HUDEP-2 (cell line): ENCODE measurements around the gene TMEM30A.
A peak's percentile ranks its signal among the peaks of the same experiment; 100 is the strongest.

Source experiments
- DNase-seq, 76 experiments: peaks; one replicate each; lab custom pipeline; 2025; ENCODE audit not compliant: unreplicated experiment in 76 of 76; lab: John Stamatoyannopoulos, UW

Gene TMEM30A

DNA sequence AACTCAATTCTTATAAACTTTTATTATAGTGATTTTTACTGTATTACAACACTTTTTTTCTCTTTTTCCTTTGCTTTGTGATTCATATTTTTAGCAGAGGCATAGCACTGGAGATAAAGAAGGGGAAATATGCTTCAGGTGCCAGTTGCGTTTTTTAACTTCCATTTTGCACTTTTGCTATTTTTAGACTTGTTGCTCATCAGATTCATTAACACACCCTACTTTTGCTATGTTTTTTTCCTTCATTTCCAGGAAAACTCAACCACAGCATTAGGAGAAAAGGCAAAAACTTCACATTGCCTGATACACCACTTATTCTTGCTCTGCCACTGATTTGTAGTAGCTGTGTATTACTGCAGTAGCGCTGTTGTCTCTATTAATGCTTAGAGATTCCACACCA lies 8.0 kb upstream of the TMEM30A start:
- no peak for DNase-seq

DNA sequence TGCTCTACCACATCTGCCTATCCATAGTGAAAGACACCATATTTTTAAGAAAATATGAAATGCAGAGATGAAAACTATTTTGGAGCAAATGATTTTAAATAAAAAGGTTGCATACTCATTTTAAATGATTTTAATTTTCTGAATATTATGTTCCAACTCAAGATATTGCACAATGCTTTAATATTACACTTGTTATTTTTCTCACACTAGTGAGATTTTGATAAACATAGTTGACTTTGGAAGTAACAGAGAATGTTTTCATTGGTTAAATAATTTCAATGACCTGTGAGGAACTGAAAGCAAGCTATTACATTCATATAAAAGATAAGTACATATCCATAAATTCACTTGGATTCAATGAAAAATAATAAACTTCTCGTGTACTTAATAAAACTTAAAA lies 7.2 kb upstream of the TMEM30A start:
- no peak for DNase-seq

DNA sequence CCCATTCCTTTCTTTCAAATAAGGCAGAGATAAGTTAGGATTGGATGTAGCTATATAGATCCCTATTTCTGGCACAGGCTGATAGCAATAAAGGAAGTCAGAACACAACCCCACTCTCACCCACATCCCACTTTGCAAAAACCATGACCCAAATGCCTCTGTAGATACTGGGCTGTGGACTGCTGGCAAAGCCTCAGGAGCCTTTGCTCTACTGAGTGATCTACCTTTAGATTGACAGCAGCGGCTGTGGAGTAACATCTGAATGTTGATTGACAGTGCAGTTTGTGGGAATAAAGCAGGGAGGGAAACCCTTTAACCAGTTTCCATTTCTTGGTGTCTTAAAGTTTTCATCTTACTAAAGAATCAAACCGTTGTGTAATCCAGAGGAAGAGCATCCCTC lies 6.7 kb upstream of the TMEM30A start:
- no peak for DNase-seq

DNA sequence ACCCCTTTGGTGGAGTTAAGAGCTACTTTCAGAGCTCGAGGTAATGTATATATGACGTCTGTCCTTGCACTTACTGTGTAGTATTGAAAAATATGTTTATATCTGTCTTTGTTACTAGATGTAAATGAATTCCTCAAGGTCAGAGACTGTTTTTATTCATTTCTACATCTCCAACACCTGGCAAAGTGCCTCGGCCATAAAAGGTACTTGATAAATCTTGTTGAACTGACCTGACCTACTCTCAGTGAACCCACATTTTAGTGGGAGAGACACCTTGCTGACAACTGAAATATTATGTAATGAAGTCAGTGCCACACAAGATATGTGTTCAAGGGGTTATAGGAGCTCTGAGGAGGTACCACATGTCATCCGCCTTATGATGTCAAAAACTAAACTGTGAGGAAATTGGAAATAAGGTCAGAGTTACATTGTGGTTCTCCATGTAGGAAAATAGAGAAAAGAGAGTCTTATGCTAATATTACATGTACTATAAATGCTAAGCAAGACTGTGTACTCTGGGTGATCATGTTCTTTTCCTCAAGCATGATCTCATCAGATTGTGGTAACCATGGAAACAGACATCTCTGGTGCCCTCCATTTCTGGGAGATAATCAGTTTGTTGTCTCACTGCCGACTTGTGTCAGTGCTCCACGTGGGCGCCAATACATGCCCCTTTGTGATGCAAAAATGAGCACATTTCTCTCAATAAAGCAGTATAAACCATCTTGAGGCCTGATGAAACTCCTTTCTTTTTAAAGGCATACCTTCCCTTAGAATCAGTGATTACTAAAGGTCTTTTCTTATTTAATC lies 5.7 kb upstream of the TMEM30A start:
- no peak for DNase-seq

DNA sequence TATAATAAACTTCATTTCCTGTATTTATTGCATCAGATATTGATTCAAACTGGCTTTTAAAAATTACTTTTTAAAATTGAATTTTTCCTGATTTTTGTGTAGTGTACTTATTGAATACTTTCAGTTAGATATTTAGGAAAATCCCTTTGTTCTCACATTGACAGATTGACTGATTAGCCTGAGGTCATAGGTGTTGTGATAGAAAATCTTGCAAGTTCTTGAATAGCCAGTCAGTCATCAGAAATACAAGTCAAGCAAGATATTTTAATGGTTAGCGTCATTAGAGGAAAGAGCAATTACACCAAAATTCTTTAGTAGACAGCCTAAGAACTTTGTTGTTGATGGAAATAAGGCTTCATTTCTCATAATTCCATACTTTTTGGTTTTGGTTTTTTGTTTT lies 3.4 kb upstream of the TMEM30A start:
- DNase-seq = no peak

DNA sequence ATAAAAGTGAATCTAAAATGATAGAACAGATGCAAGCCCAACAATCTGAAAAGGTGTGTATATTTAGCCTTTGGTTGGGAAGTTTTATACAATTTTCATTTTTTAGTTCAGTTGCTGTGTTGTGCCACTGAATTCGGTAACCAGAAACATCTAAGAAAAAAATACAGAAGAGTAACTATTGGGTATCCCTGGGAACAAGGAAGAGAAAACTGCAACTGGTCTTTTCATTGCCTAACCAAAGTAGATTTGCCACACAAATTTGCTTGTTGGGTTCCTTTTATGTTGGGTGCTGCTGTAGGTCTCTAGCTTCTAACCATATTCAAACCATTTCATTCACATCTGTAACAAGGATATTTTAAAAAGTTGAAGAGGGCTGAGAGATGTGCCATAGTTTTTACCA lies 2.8 kb upstream of the TMEM30A start:
- DNase-seq = no peak

DNA sequence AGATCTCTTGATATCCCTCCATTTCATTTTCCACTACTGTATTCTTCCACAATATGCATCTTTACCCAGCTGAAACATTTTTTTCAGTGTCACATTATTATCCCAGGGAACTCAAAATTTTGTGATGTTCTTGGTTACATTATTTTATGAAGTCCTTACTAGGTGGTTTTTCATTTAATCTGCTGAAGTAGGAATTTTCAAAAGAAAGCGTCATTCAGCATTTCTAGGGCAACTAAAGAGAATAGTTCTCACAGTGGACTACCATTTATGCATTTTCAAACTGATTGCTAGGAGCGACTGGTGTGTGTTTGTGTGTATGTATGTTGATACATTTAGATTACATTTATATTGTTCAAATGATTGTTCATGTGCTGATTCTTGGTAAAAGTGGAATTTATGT lies 2.4 kb upstream of the TMEM30A start:
- DNase-seq = no peak

DNA sequence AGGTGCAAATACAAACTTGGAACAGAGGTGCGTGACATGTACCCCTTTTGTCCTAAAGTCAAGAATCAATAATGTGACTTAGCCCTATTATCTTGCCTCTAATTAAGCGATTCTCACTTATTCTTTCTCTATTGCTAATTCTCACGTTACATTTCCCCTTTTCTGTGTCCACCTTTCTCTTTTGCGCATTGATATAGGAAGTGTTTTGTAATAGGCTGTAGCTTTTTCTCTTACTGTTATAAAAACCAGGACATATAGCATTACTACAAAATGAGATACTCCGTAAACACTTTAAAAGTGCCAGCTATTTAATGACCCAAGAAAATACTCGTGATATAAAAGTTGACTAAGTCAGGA lies 669 bp upstream of the TMEM30A start:
- peak in 1 of 76 experiments; percentile 50 for DNase-seq

DNA sequence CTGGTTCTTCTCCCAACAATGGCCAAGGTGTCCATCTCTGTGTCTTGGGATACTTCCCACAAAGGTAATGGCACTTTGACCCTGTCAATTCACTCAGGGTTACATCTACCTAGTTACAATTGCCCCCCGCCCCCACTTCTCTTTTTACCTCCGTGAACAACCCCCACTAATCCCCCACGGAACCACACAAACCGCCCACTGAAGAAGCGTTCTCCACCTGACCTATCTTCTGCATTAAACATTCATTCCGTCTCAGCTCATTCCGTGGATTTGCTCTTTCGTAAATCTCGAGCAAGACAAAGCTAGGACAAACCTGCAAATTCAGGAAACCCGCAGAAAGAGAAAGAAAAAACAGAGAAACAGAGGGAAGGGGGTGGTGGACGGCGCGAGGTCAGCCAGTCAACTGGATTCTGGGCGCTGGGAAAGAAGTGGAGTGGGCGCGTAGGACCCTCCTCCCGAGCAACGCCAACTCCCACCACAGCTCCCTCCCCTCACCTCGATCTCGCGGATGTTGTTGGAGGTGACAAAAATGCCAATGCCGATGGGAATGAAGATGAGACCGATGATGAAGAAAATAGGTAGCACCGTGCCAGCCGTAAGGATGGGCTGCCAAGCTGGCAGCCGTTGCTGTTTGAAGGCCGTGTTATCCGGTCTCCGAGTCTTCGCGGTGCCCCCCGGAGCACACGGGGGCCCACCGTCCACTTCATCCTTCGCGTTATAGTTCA lies 523 bp downstream of the TMEM30A start:
- DNase-seq = peak in 8 of 76 experiments; percentile 3 to 48 (median 40)

DNA sequence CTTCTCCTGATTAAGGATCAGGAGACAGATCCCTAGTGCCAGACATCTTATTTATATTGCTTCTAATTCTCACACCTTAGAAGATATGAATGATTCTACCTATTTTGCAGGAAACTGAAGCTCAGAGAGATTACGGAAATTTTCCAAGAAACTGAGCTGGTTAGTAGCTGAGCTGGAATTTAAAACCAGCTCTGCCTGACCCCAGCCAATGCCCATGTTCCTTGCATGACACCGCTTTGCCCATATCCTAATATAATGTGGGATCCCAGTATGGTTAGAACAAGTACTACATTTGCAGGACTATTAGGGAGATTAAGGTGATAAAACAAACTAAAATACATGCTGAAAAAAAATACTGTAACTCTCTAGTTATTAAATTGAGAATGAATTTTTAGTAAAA lies 1.9 kb downstream of the TMEM30A start:
- DNase-seq = no peak

DNA sequence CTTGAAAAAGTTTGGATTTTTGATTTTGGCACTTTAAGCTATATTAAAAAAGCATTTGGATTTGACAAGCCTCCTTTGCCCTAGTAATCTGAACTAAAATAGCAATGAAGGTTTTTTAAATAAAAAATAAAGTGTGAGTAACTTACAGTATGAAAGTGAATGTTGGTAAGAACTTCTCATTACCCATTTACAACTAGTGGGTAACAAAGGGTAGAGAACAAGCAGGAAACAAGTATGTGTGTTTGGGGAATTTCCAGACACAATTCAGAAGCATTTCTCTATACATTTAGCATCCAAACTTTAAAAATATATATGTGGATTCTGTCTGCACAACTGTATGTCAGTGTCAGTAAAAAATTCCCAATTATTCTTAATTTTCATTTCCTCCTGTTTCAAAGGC lies 2.9 kb downstream of the TMEM30A start:
- no peak for DNase-seq

DNA sequence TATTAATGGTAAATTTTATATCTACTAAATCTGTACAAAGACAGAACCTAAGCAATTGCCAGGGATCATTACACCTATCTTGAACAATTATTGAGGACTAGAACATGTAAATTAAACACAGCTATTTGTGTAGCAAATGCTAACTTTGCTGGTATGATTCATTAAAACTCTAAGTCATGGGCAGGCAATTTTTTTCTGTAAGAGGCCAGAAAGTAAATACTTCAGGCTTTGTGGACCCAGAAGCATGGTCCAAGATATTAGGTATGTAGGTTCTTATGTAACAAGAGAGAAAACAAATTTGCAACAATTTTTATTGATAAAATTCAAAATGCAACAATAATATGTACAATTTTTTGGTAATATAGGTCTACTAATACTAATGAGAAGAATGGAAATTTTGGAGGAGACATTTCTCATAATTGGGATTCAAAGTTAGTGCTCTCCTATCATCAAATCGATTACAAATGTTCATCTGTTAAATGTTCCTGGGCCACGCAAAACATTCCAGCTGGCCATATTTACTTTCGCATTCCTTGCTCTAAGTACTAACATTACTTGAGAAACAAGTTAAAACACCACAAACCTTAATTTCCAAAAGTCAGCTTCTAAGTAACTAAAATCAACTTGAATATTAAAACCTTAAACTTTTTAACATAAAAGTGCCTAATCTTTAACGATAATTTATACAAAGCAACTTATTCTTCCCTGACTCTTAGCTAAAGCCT lies 4.3 kb downstream of the TMEM30A start:
- no peak for DNase-seq

DNA sequence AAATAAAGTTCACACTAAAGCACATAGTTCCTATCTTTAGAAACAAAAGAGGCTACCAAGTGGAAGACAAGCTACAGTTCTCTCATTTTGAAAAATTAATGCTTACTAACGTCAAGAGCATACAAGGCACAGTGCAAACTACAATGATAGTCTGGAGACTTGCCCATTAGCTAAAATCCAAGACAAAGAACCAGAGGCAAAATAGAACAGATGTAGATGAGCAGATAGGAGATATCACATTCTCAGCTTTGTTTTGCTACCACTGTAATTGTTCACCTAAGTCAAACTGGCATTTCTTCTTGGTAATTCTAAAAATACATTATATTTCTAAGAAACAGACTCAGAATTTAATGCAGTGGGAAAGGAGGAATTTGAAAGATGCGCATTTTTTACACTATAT lies 5.2 kb downstream of the TMEM30A start:
- peak in 21 of 76 experiments; percentile 10 to 58 (median 34) for DNase-seq

DNA sequence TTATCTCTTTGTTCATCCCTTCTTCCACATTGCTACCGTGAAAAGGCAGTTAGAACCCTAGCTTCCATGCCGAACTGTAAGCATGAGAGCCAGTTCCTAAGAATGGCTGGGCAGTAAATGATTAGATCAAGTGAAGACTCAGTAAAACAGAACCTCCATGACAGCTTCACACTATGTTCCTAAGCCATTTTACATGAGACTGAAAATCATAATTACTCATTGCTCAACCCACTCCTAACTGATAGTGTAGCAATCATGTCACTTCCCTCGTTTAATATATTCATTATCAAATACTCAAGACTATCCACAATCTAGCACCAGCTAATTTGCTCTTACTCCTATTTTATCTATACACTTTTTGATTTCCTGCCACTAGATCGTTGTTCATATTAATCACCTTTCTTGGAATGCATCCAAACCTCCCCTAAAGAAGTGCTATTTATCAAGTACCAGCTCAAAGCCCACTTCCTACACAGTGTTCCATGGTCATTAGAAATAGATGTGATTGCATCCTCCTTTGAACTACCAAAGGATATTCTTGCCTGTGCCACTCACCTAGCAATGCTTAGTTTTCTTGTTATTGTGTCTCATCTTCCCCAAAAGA lies 6.0 kb downstream of the TMEM30A start:
- DNase-seq = peak in 3 of 76 experiments; percentile 9 to 24 (median 23)

DNA sequence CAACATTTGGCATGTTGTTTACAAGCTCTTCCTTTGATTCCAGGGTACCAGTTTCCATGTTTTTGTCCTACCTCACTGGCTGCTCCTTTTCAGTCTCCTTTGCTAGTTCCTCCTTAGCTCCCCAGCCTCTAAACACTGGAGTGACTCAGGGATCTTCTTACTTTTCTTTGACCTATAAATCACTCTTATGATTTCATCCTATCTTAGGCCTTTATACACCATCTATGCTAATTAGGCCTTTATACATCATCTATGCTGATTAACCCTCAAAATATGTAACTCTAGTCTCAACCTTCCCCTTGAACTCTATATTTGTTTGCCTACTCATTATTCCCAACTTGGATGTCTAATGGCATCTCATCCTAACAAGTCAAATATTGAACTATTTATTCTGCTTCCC lies 9.5 kb downstream of the TMEM30A start:
- no peak for DNase-seq

DNA sequence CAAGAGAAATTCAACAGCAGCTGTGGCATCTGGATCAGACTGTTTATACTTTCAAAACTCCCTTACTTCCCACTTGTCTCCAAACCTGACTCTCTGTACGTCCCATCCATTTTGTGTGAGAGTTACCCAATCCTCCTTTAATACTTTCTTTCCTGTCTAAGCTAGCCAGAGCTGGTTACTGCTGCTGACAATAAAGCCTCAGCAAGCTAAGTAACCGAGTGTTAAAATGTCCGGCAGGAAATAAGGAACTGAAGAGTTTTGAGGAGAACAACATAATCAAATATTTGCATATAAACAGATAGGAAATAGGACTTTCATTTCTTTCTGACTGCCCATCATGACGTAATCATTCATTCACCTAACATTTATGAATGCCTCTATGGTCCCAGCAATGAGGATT lies 11.6 kb downstream of the TMEM30A start:
- no peak for DNase-seq

DNA sequence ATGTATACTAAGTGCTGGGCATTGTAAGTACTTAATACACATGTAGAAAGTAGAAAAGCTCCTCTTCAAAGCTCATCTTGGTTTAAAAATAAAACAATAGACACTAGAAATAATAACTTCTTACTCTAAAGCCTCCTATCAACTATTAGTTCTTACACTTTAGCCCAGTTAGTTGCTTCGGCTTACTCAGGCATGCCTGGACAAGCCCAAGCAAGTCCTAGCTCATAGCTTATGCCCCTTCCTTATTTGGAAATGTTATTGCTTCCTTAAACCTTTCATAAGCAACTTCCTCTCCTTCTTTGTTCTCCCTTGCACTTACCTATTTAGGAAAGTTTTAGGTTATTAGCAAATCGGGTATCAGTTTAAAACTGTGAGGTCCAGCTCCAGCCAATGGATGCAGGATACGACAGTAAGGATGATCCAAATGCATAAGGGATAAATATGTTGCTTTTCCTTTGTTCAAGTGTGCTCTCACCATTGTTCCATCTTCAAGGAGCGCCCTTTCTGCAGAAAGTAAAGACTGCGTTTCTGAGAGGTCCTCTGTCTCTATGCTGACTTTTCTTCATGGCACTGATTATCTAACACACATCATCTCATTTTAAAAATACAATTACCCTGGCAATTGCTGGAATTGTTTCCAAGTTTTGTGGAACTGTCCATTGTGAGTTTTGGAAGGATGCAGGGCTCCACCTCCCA lies 12.3 kb downstream of the TMEM30A start:
- no peak for DNase-seq

DNA sequence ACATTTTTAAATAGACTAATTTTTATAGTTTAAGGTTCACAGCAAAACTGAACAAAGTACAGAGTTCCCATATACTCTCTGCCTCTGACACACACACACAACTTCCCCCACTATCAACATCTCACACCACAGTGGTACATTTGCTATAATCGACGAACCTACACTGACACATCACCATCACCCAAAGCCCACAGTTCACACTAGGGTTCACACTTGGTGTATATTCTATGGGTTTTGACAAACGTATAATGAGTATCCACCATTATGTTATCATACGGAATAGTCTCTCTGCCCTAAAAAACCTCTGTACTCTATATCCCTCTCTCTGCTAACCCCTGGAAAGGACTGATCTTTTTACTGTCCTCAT lies 15.6 kb downstream of the TMEM30A start:
- DNase-seq = no peak

DNA sequence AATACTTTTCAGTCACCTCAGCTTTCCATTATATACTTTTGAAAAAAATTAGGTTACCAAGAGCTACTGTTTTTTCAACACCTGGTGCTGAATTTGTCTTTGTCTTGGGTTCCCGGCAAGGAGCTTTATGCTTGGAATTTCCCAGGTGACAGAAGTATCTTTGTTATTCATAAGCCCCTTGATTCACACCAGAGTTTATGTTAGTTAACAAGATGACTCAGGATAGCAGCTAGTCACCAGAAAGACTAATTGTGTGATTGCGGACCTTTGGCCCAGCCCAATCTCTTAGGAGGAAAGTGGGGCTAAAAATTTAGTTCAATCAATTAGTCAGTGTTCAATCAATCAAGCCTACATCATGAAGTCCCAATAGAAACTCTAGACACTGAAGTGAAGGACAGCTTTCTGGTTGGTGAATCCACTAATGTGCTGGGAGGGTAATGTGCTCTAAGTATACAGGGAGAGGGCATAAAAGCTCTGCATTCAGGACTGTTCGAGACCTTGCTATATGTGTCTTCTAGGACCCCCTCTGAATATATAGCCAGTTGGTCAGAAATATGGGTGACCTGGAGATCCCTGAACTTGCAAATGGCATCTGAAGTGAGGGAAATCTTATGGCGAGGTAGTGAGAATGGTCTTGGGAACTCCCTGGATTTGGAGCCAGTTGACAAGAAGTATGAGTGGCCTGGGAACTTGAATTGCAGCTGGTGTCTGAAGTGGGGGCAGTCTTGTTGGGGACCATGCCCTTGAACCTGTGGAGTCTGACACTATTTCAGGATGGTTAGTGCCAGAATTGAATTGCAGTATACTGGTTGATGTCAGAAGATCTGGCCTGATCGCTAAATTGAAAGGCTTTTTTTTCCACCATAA lies 16.2 kb downstream of the TMEM30A start:
- DNase-seq = no peak

DNA sequence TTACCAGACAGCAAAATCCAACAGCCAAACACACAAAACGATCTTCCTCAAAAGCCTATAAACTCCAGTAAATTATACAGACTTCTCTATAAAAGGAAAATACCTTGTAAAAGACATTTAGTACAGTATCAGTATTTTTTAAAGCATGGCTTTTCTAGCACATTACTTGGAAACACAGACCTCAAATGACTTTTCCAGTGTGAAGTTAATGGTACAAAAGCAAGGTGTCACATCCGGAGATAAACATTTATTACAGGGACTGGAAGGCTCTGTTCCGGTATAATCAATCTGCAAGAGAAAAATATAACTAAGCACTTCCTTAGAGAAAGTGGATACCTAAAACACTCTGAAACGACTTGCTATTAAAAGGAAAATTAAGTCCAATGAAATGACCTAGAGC lies 17.1 kb downstream of the TMEM30A start:
- DNase-seq = no peak
